A549 (cell line): Measurements from ENCODE around the gene RELN. TPM values are rescaled to one million over a fixed set of nuclear protein-coding genes. Genes with fewer than 3 reads are reported as not detected.

Experiments
- ATAC-seq, 2 experiments: fragments of 200-7000 bp in 1 of 2; fragments of >200 bp in 1 of 2; cut with Nextera tagmentation in 1 of 2; cut with Tn5 transposase in 1 of 2; 3 replicates each; pipeline versions ENCODE4 v1.8.0 to v1.9.1; 2018 to 2020; ENCODE audit warnings: mild to moderate bottlenecking in 1 of 2, moderate library complexity in 1 of 2
- CTCF ChIA-PET: fragments of 300-600 bp; sonication (Branson Sonifier 250); formaldehyde crosslinking; extraction: SDS; loops from one replicate; lab custom pipeline; 2021; ENCODE audit warnings: antibody characterized with exemption, inconsistent platforms; lab: Yijun Ruan, JAX
- POLR2A ChIA-PET: fragments of 350-600 bp; formaldehyde crosslinking; extraction: SDS; loops from one replicate; lab custom pipeline; 2021; ENCODE audit warnings: antibody characterized with exemption, inconsistent platforms; lab: Yijun Ruan, JAX
- DNase-seq, 2 experiments: peaks; one replicate each; pipeline versions ENCODE4 v3.0.0 to v3.0.0-alpha.2; 2011 to 2016; ENCODE audit warnings: low read depth in 1 of 2, low spot score in 1 of 2
- FAIRE-seq: peaks from 2 replicates; lab custom pipeline; 2011; peaks lifted over from hg19 to GRCh38; lab: Jason Lieb, UNC
- H3K27ac ChIP-seq, 2 experiments: fragments of >200 bp; sonication (Bioruptor Twin); formaldehyde crosslinking; 3 replicates each; pipeline ENCODE4 v1.5.1; 2016 to 2017
- H3K4me1 ChIP-seq: fragments of >200 bp; sonication (Bioruptor Twin); formaldehyde crosslinking; 3 replicates; pipeline ENCODE4 v1.6.1; 2016
- H3K4me2 ChIP-seq: fragments of >200 bp; sonication (Bioruptor Twin); formaldehyde crosslinking; 3 replicates; pipeline ENCODE4 v1.6.1; 2016
- H3K4me3 ChIP-seq: fragments of >200 bp; sonication (Bioruptor Twin); formaldehyde crosslinking; 3 replicates; pipeline ENCODE4 v1.5.1; 2016
- H3K9me3 ChIP-seq: fragments of >200 bp; sonication (Bioruptor Twin); formaldehyde crosslinking; 3 replicates; pipeline ENCODE4 v1.6.1; 2016
- CEBPB ChIP-seq, 2 experiments: fragments of >200 bp in 1 of 2; sonication (Bioruptor Twin) in 1 of 2; formaldehyde crosslinking in 1 of 2; IDR thresholded peaks; 2 replicates each; pipeline ENCODE4 v1.6.1; 2012 to 2016
- CHD2 ChIP-seq: fragments of 150-350 bp; IDR thresholded peaks from 2 replicates; pipeline ENCODE4 v1.6.1; 2014; ENCODE audit warnings: low read length; ENCODE audit not compliant: partially characterized antibody
- ESRRA ChIP-seq: fragments of 150-350 bp; IDR thresholded peaks from 2 replicates; pipeline ENCODE4 v1.6.1; 2014; ENCODE audit warnings: mild to moderate bottlenecking, low read length, borderline replicate concordance
- FOSB ChIP-seq: fragments of 250-450 bp; sonication (Bioruptor Pico); IDR thresholded peaks from 2 replicates; pipeline ENCODE4 v1.5.0; 2020; ENCODE audit warnings: mild to moderate bottlenecking, moderate library complexity
- GATA3 ChIP-seq: IDR thresholded peaks from 2 replicates; pipeline ENCODE4 v1.6.1; 2012; ENCODE audit warnings: borderline replicate concordance
- HEYL ChIP-seq: fragments of 250-450 bp; sonication (Bioruptor Pico); IDR thresholded peaks from 2 replicates; pipeline ENCODE4 v1.8.0; 2021; ENCODE audit warnings: mild to moderate bottlenecking, moderate library complexity
- HOXB13 ChIP-seq: fragments of 250-450 bp; sonication (Bioruptor Pico); IDR thresholded peaks from 2 replicates; pipeline ENCODE4 v1.5.0; 2020; ENCODE audit warnings: low read depth, mild to moderate bottlenecking, moderate library complexity
- JUN ChIP-seq, 2 experiments: fragments of >200 bp; sonication (Bioruptor Twin); formaldehyde crosslinking; IDR thresholded peaks; 2 replicates in 1 of 2; 3 replicates in 1 of 2; pipeline ENCODE4 v1.6.1; 2016 to 2017
- KDM1A ChIP-seq: fragments of 200-600 bp; sonication (generic); IDR thresholded peaks from 2 replicates; pipeline ENCODE4 v1.6.1; 2016; ENCODE audit warnings: low read depth, mild to moderate bottlenecking
- MAFK ChIP-seq: fragments of 450-650 bp; IDR thresholded peaks from 2 replicates; pipeline ENCODE4 v1.6.1; 2014; ENCODE audit not compliant: partially characterized antibody
- MAZ ChIP-seq: fragments of 150-350 bp; IDR thresholded peaks from 2 replicates; pipeline ENCODE4 v1.6.1; 2014; ENCODE audit warnings: antibody characterized with exemption, low read depth, low read length, borderline replicate concordance
- MYC ChIP-seq: IDR thresholded peaks from 2 replicates; pipeline ENCODE4 v1.6.1; 2012; ENCODE audit warnings: mild to moderate bottlenecking, inconsistent platforms, low read length, improper control_type of control experiment, borderline replicate concordance
- NFE2L2 ChIP-seq: fragments of 150-350 bp; conservative IDR thresholded peaks from 2 replicates; pipeline ENCODE4 v1.6.1; 2014; ENCODE audit warnings: low read length
- PBX3 ChIP-seq: IDR thresholded peaks from 2 replicates; pipeline ENCODE4 v1.6.1; 2012
- RAD21 ChIP-seq, 2 experiments: fragments of >200 bp in 1 of 2; sonication (Bioruptor Twin) in 1 of 2; formaldehyde crosslinking in 1 of 2; IDR thresholded peaks in 1 of 2; conservative IDR thresholded peaks in 1 of 2; 2 replicates in 1 of 2; 3 replicates in 1 of 2; pipeline ENCODE4 v1.6.1; 2012 to 2018; ENCODE audit warnings: inconsistent platforms in 1 of 2
- RCOR1 ChIP-seq: fragments of 150-350 bp; IDR thresholded peaks from 2 replicates; pipeline ENCODE4 v1.6.1; 2014; ENCODE audit warnings: antibody characterized with exemption, low read length, low read depth
- RFX5 ChIP-seq: fragments of 450-650 bp; IDR thresholded peaks from 2 replicates; pipeline ENCODE4 v1.7.1; 2014; ENCODE audit warnings: antibody characterized with exemption, mild to moderate bottlenecking, moderate library complexity
- RNF2 ChIP-seq: fragments of 200-600 bp; sonication (generic); IDR thresholded peaks from 2 replicates; pipeline ENCODE4 v1.6.1; 2016; ENCODE audit warnings: low read depth, mild to moderate bottlenecking, antibody characterized with exemption, moderate library complexity, borderline replicate concordance
- SMC3 ChIP-seq: fragments of >200 bp; sonication (Bioruptor Twin); formaldehyde crosslinking; IDR thresholded peaks from 3 replicates; pipeline ENCODE4 v1.6.1; 2018; ENCODE audit warnings: inconsistent platforms
- SREBF2 ChIP-seq: fragments of 450-650 bp; IDR thresholded peaks from 2 replicates; pipeline ENCODE4 v1.6.1; 2014; ENCODE audit warnings: mild to moderate bottlenecking, moderate library complexity
- ZFP36 ChIP-seq: fragments of 450-650 bp; IDR thresholded peaks from 2 replicates; pipeline ENCODE4 v1.6.1; 2014; ENCODE audit warnings: borderline replicate concordance; ENCODE audit not compliant: partially characterized antibody
- ZNF302 ChIP-seq: fragments of 250-450 bp; sonication (Bioruptor Pico); IDR thresholded peaks from 2 replicates; pipeline ENCODE4 v1.9.0; 2021; ENCODE audit warnings: inconsistent platforms, mild to moderate bottlenecking, moderate library complexity
- whole genome bisulfite sequencing: methylation state at CpG from one replicate; pipeline ENCODE4 v1.1.6; 2017; ENCODE audit errors: missing lambda C conversion rate; 5-methylcytosine and 5-hydroxymethylcytosine counted together
- polyA plus RNA-seq, 4 experiments: library from polyadenylated mRNA; depleted of rRNA in 3 of 4; stranded (reverse); fragments of >200 nt; fragmentation: RNase III in 1 of 4; extraction: RNeasy Plus Mini Kit Qiagen cat#74134 plus additional on column Dnase treatment in 1 of 4; gene quantifications; 2 replicates in 3 of 4; 3 replicates in 1 of 4; pipeline ENCODE4 v1.2.3, GENCODE V29; 2011 to 2017
- TF ChIP-seq, protein P1 (sequence below): fragments of >200 bp; sonication (Bioruptor Twin); formaldehyde crosslinking; IDR thresholded peaks from 3 replicates; pipeline ENCODE4 v1.5.1; 2016
- TF ChIP-seq, protein P2 (sequence below): fragments of 450-650 bp; IDR thresholded peaks from 2 replicates; pipeline ENCODE4 v1.6.1; 2014; ENCODE audit warnings: antibody characterized with exemption

RELN gene
- polyA plus RNA-seq, 2 of the 4 experiments (the other 2 are of a cell fraction), result not detected

- POLR2A ChIA-PET, result no interaction called here
- TF ChIP-seq SREBF2 (no peak), CEBPB (IDR thresholded peaks at IDR 0.05) (no peak), FOSB (CRISPR knock-in tag) (no peak), GATA3 (no peak)
- TF ChIP-seq, protein P1, sequence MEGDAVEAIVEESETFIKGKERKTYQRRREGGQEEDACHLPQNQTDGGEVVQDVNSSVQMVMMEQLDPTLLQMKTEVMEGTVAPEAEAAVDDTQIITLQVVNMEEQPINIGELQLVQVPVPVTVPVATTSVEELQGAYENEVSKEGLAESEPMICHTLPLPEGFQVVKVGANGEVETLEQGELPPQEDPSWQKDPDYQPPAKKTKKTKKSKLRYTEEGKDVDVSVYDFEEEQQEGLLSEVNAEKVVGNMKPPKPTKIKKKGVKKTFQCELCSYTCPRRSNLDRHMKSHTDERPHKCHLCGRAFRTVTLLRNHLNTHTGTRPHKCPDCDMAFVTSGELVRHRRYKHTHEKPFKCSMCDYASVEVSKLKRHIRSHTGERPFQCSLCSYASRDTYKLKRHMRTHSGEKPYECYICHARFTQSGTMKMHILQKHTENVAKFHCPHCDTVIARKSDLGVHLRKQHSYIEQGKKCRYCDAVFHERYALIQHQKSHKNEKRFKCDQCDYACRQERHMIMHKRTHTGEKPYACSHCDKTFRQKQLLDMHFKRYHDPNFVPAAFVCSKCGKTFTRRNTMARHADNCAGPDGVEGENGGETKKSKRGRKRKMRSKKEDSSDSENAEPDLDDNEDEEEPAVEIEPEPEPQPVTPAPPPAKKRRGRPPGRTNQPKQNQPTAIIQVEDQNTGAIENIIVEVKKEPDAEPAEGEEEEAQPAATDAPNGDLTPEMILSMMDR, result no peak
- Histone ChIP-seq H3K27ac (no peak overlapping the region), H3K4me3 (no peak overlapping the region), H3K4me2 (no peak overlapping the region), H3K4me1 (no peaks in the 10 kb centered on the region), H3K9me3 (no peaks in the 10 kb centered on the region)
- no peak for DNase-seq
- WGBS, result 20% methylated on average over 2 of the region's 2 CpGs
- no peak for ATAC-seq
- CTCF ChIA-PET, result no interaction called here
- FAIRE-seq, result no peak
Measured at GRCh38 chr7:103922407-103922806, 67.1 kb downstream of the RELN start.

DNA sequence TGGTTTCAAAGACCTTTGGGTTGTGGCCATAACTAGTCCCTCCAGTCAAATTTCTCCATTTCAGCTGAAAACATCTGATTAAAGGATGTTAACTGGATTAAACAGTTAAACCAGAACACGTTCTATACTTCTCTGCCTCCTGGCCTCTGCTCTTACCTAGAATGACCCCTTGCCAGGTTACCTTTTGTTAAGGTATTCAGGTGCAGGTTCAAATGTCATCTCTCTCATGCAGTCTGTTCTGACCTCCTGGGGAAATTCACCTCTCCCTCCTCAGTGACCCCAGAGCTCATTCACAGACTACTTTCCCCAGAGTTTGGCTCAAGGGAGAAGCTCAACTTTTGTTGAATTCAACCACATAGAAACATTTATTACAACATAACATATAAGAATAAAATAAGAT lies 67.8 kb downstream of the RELN start:
- Histone ChIP-seq H3K9me3 (no peaks in the 10 kb centered on the region), H3K4me2 (no peak overlapping the region), H3K4me1 (no peaks in the 10 kb centered on the region)
- CTCF ChIA-PET, result no interaction called here
- DNase-seq, result no peak
- TF ChIP-seq JUN (IDR thresholded peaks at IDR 0.05) (no peak), MAZ (no peak), HOXB13 (CRISPR knock-in tag) (no peak), CEBPB (IDR thresholded peaks at IDR 0.05) (no peak), HEYL (CRISPR knock-in tag) (no peak), PBX3 (no peak), ZFP36 (no peak), RCOR1 (no peak), CHD2 (no peak), RFX5 (no peak), FOSB (CRISPR knock-in tag) (no peak)
- TF ChIP-seq, all 56 proteins: peak for 0
- no peak for ATAC-seq
- 5% methylated on average over 1 of the region's 1 CpG for WGBS
- no peak for FAIRE-seq
- H3K4me3 ChIP-seq, result no peak overlapping the region
- POLR2A ChIA-PET, result no interaction called here
- no peak overlapping the region for H3K27ac ChIP-seq

DNA sequence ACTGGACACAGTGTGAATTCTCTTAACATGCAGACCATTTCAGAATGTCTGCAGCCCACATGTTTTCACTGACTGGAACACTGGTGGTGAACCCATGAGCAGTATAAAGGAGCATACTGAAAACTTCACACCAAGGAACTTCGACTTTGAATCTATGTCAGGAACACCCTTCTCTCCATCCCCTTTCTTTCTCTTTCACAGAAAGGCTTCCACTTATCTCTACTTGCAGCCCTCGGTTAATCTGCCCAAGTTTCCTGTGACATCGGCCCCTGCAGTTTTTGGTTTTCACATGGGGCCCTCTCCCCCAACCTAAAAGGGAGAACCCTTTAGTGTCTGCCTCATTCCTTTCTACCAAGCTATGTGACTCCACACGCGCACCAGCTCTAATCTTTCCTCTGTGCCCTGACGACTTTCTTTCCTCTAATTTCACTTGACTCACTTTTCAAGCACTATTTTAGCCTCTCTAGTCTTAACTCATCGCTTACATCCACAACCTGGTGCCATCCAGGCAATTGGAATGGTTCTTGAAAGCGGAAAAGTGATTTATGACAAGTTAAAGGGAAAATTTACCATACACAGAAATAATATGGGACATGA lies 70.1 kb downstream of the RELN start:
- H3K4me3 ChIP-seq, result no peak overlapping the region
- no peak for TF ChIP-seq MYC
- TF ChIP-seq RCOR1, result no peak
- no peak for TF ChIP-seq RAD21 (conservative IDR thresholded peaks at IDR 0.05 in 1 of 2, IDR thresholded peaks at IDR 0.05 in 1 of 2)
- TF ChIP-seq MAFK, result no peak
- TF ChIP-seq NFE2L2, result no peak
- no peak for TF ChIP-seq ESRRA
- TF ChIP-seq, protein P2, sequence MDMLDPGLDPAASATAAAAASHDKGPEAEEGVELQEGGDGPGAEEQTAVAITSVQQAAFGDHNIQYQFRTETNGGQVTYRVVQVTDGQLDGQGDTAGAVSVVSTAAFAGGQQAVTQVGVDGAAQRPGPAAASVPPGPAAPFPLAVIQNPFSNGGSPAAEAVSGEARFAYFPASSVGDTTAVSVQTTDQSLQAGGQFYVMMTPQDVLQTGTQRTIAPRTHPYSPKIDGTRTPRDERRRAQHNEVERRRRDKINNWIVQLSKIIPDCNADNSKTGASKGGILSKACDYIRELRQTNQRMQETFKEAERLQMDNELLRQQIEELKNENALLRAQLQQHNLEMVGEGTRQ, result no peak
- no peak for TF ChIP-seq RNF2
- TF ChIP-seq ZNF302 (CRISPR knock-in tag), result no peak
- TF ChIP-seq KDM1A, result no peak
- no peak for TF ChIP-seq SMC3
- TF ChIP-seq RFX5, result no peak
- TF ChIP-seq, all 56 proteins: peak for 0
- POLR2A ChIA-PET, result no interaction called here
- 28% methylated on average over 8 of the region's 8 CpGs for WGBS
- Histone ChIP-seq H3K4me1 (no peaks in the 10 kb centered on the region), H3K27ac (no peak overlapping the region), H3K4me2 (no peak overlapping the region), H3K9me3 (no peaks in the 10 kb centered on the region)
- ATAC-seq (no peak), DNase-seq (no peak), FAIRE-seq (no peak)
- CTCF ChIA-PET, result no interaction called here
